ENCODE data around the gene MEOX1.

DNA sequence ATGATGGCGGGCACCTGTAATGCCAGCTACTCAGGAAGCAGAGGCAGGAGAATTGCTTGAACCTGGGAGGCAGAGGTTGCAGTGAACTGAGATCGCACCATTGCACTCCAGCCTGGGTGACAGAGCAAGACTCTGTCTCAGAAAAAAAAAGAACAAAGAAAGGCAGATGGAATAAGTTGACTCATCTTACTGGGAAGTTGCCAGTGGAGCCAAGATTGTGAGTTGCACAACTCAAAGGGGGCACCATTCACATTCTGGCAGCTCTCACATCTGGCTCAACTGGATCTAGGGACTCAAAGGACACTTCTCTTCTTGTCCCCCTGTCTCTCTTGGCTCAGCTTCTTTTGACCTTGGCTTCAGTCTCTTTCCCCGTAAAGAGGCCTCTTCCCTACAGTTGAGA lies 61.9 kb downstream of the MEOX1 start:
- no peak for TF ChIP-seq CTCF (IDR thresholded peaks at IDR 0.05; ENCODE audit: low read length)
- no peak for TF ChIP-seq EZH2 (optimal IDR thresholded peaks at IDR 0.05; ENCODE audit: low read depth, low read length)
